Liver (tissue), 9 donors: ENCODE measurements around the gene ASB5. TPM values are rescaled to one million over a fixed set of nuclear protein-coding genes. Genes with fewer than 3 reads are reported as not detected.

ENCODE experiments used
- DNase-seq: peaks from one replicate; pipeline ENCODE4 v3.0.0-alpha.2; 2017; ENCODE audit warnings: low spot score
- H3K27ac ChIP-seq, 2 donors: one replicate each; pipeline ENCODE4 v1.7.0; 2013; ENCODE audit warnings: inconsistent platforms in 2 of 2, low read length in 2 of 2, control low read depth in 1 of 2, low read depth in 1 of 2, mild to moderate bottlenecking in 1 of 2
- H3K27me3 ChIP-seq, 4 donors: one replicate each; pipeline versions ENCODE4 v1.6.1 to v1.7.0; 2013; ENCODE audit warnings: low read length in 3 of 4, inconsistent platforms in 1 of 4, mild to moderate bottlenecking in 1 of 4, moderate library complexity in 1 of 4; ENCODE audit not compliant: control insufficient read depth in 4 of 4, insufficient read depth in 4 of 4
- H3K36me3 ChIP-seq, 4 donors: one replicate each; pipeline versions ENCODE4 v1.6.1 to v1.7.0; 2013; ENCODE audit warnings: low read length in 3 of 4, mild to moderate bottlenecking in 3 of 4, low read depth in 1 of 4, moderate library complexity in 1 of 4; ENCODE audit not compliant: control insufficient read depth in 4 of 4, insufficient read depth in 3 of 4
- H3K4me1 ChIP-seq, 4 donors: one replicate each; pipeline versions ENCODE4 v1.6.1 to v1.7.0; 2013; ENCODE audit warnings: low read length in 3 of 4, mild to moderate bottlenecking in 3 of 4, moderate library complexity in 1 of 4; ENCODE audit not compliant: control insufficient read depth in 4 of 4, insufficient read depth in 4 of 4
- H3K4me3 ChIP-seq, 3 donors: one replicate each; pipeline versions ENCODE4 v1.6.1 to v1.7.0; 2013; ENCODE audit warnings: low read length in 3 of 3, control low read depth in 1 of 3, low read depth in 1 of 3, mild to moderate bottlenecking in 1 of 3
- H3K9ac ChIP-seq, 2 donors: one replicate each; pipeline ENCODE4 v1.7.0; 2013; ENCODE audit warnings: low read length in 2 of 2, mild to moderate bottlenecking in 2 of 2, moderate library complexity in 2 of 2, control low read depth in 1 of 2, low read depth in 1 of 2
- H3K9me3 ChIP-seq, 4 donors: one replicate each; pipeline versions ENCODE4 v1.6.1 to v1.7.0; 2013; ENCODE audit warnings: low read length in 3 of 4; ENCODE audit not compliant: control insufficient read depth in 4 of 4
- ATF3 ChIP-seq: IDR thresholded peaks from 2 replicates; pipeline ENCODE4 v1.6.1; 2016; ENCODE audit warnings: antibody characterized with exemption
- CTCF ChIP-seq: fragments of 150-350 bp; IDR thresholded peaks from 2 replicates; pipeline ENCODE4 v1.5.1; 2017; ENCODE audit warnings: improper control_type of control experiment, low read depth, low read length; ENCODE audit not compliant: missing input control
- EGR1 ChIP-seq, 2 donors: IDR thresholded peaks; 2 replicates each; pipeline ENCODE4 v1.6.1; 2016 to 2018; ENCODE audit warnings: antibody characterized with exemption in 2 of 2, low read depth in 2 of 2
- FOXA1 ChIP-seq: IDR thresholded peaks from 2 replicates; pipeline ENCODE4 v1.6.1; 2016; ENCODE audit warnings: antibody characterized with exemption
- HNF4A ChIP-seq, 2 donors: conservative IDR thresholded peaks; 2 replicates each; pipeline ENCODE4 v1.6.1; 2016; ENCODE audit warnings: antibody characterized with exemption in 2 of 2, mild to moderate bottlenecking in 2 of 2
- JUND ChIP-seq, 2 donors: IDR thresholded peaks; 2 replicates each; pipeline ENCODE4 v1.6.1; 2016; ENCODE audit warnings: antibody characterized with exemption in 2 of 2
- MAX ChIP-seq: IDR thresholded peaks from 2 replicates; pipeline ENCODE4 v1.6.1; 2016; ENCODE audit warnings: antibody characterized with exemption
- NR2F2 ChIP-seq: IDR thresholded peaks from 2 replicates; pipeline ENCODE4 v1.6.1; 2016; ENCODE audit warnings: antibody characterized with exemption
- RAD21 ChIP-seq, 2 donors: IDR thresholded peaks; 2 replicates each; pipeline ENCODE4 v1.6.1; 2016; ENCODE audit warnings: antibody characterized with exemption in 2 of 2, mild to moderate bottlenecking in 2 of 2
- REST ChIP-seq: IDR thresholded peaks from 2 replicates; pipeline ENCODE4 v1.6.1; 2016; ENCODE audit warnings: antibody characterized with exemption, mild to moderate bottlenecking
- SP1 ChIP-seq: IDR thresholded peaks from 2 replicates; pipeline ENCODE4 v1.6.1; 2018; ENCODE audit warnings: antibody characterized with exemption, mild to moderate bottlenecking
- TAF1 ChIP-seq: conservative IDR thresholded peaks from 2 replicates; pipeline ENCODE4 v1.6.1; 2016; ENCODE audit warnings: antibody characterized with exemption, mild to moderate bottlenecking
- YY1 ChIP-seq: IDR thresholded peaks from 2 replicates; pipeline ENCODE4 v1.6.1; 2016; ENCODE audit warnings: antibody characterized with exemption, mild to moderate bottlenecking
- WGBS: extraction: QIAGEN DNeasy Blood & Tissue Kit; methylation state at CpG from one replicate; pipeline ENCODE4 v1.1.7; 2013; 5-methylcytosine and 5-hydroxymethylcytosine counted together
- polyA plus RNA-seq, 2 donors: library from polyadenylated mRNA; stranded (reverse) in 1 of 2; unstranded in 1 of 2; fragments of 200-250 nt in 1 of 2; fragments of >200 nt in 1 of 2; fragmentation: Nextera tagmentation in 1 of 2; extraction: Ambion mirVana in 1 of 2; gene quantifications; one replicate each; pipeline versions ENCODE4 v1.2.1 to v1.2.3, GENCODE V29; 2013 to 2015
- total RNA-seq, 2 donors: library from RNA; depleted of rRNA; stranded (reverse); fragments of >200 nt; gene quantifications; one replicate each; pipeline ENCODE4 v1.2.3, GENCODE V29; 2014
- donor health status: healthy.
- donor health status: healthy.
- donor health status: healthy.
- donor health status: healthy.
- donor health status: healthy.

Gene ASB5
- total and polyA plus RNA-seq, 4 donors = 0.05 TPM; not detected in 3

- TF ChIP-seq ATF3 (no peak), REST (no peak), FOXA1 (no peak), MAX (no peak), SP1 (no peak)
Measured at GRCh38 chr4:176266026-176266425, 3.0 kb downstream of the ASB5 start (continued).

- Histone ChIP-seq H3K27me3 (no peaks in the 10 kb centered on the region), H3K36me3 (no peaks in the 10 kb centered on the region), H3K9ac (no peak overlapping the region), H3K4me1 (no peaks in the 10 kb centered on the region), H3K27ac (no peak overlapping the region), H3K9me3 (no peaks in the 10 kb centered on the region), H3K4me3 (no peak overlapping the region)
- no peak for DNase-seq
- TF ChIP-seq SP1 (no peak), EGR1 (IDR thresholded peaks at IDR 0.05; ENCODE audit: low read depth in 2 of 2) (no peak), TAF1 (no peak), NR2F2 (no peak), HNF4A (conservative IDR thresholded peaks at IDR 0.05) (no peak), JUND (IDR thresholded peaks at IDR 0.05) (no peak), RAD21 (IDR thresholded peaks at IDR 0.05) (no peak)
Measured at GRCh38 chr4:176262243-176262642, 6.8 kb downstream of the ASB5 start.

- DNase-seq = no peak
- H3K27ac ChIP-seq = no peak overlapping the region
- no peaks in the 10 kb centered on the region for H3K9me3 ChIP-seq
- no peak overlapping the region for H3K4me3 ChIP-seq
- no peaks in the 10 kb centered on the region for H3K27me3 ChIP-seq
- 89% methylated on average over 3 of the region's 3 CpGs for WGBS
- TF ChIP-seq YY1 (no peak), JUND (IDR thresholded peaks at IDR 0.05) (no peak), CTCF (no peak), EGR1 (IDR thresholded peaks at IDR 0.05; ENCODE audit: low read depth in 2 of 2) (no peak), MAX (no peak), HNF4A (conservative IDR thresholded peaks at IDR 0.05) (no peak), TAF1 (no peak), NR2F2 (no peak)
- H3K36me3 ChIP-seq = no peaks in the 10 kb centered on the region
- H3K4me1 ChIP-seq = no peaks in the 10 kb centered on the region
- no peak overlapping the region for H3K9ac ChIP-seq
Measured at GRCh38 chr4:176261481-176261880, 7.5 kb downstream of the ASB5 start.
